GM18861 (cell line): Measurements from ENCODE around the gene NPIPB9.
"Not testable (repeated sequence)": the region's sequence is repeated elsewhere in the genome, so short reads cannot be mapped to it uniquely, and the experiment has no call there.

Experiments
- ATAC-seq: cut with Tn5 transposase; IDR thresholded peaks from one replicate; pipeline ENCODE4 v1.9.1; 2021; ENCODE audit not compliant: unreplicated experiment

Gene NPIPB9

GRCh38 chr16:28751487-28751886, at the start of gene NPIPB9:
NPIPB9 (plus strand) TSS chr16:28751787.
- ATAC-seq, result not testable (repeated sequence)

- not testable (repeated sequence) for ATAC-seq
Measured at GRCh38 chr16:28704246-28704645, 47.3 kb upstream of the NPIPB9 start.

GRCh38 chr16:28711220-28712083, 40.1 kb upstream of the NPIPB9 start, which contains the start of gene EIF3C:
EIF3C (plus strand) TSS chr16:28711464; CDS start chr16:28711687, 223 bp downstream.
- peak; percentile 94 for ATAC-seq

GRCh38 chr16:28722852-28723650, 28.5 kb upstream of the NPIPB9 start:
- not testable (repeated sequence) for ATAC-seq

- not testable (repeated sequence) for ATAC-seq
Measured at GRCh38 chr16:28731253-28731652, 20.3 kb upstream of the NPIPB9 start.

GRCh38 chr16:28732455-28733124, 19.0 kb upstream of the NPIPB9 start:
- ATAC-seq, result not testable (repeated sequence)

GRCh38 chr16:28739787-28740186, 11.8 kb upstream of the NPIPB9 start:
- not testable (repeated sequence) for ATAC-seq

- not testable (repeated sequence) for ATAC-seq
Measured at GRCh38 chr16:28740631-28741030, 11.0 kb upstream of the NPIPB9 start.

- ATAC-seq, result not testable (repeated sequence)
Measured at GRCh38 chr16:28741295-28741694, 10.3 kb upstream of the NPIPB9 start.

- not testable (repeated sequence) for ATAC-seq
Measured at GRCh38 chr16:28746618-28747350, 4.8 kb upstream of the NPIPB9 start.

- ATAC-seq, result peak; percentile 93
Measured at GRCh38 chr16:28749997-28750465, 1.6 kb upstream of the NPIPB9 start.

- not testable (repeated sequence) for ATAC-seq
Measured at GRCh38 chr16:28750469-28751067, 1.0 kb upstream of the NPIPB9 start.

GRCh38 chr16:28781697-28782096, 30.1 kb downstream of the NPIPB9 start:
- ATAC-seq, result not testable (repeated sequence)

- not testable (repeated sequence) for ATAC-seq
Measured at GRCh38 chr16:28782357-28782756, 30.8 kb downstream of the NPIPB9 start.

GRCh38 chr16:28802235-28803019, 50.8 kb downstream of the NPIPB9 start:
- ATAC-seq, result peak; percentile 49

- not testable (repeated sequence) for ATAC-seq
Measured at GRCh38 chr16:28807445-28808120, 56.0 kb downstream of the NPIPB9 start.

- no peak for ATAC-seq
Measured at GRCh38 chr16:28820016-28820415, 68.4 kb downstream of the NPIPB9 start.

GRCh38 chr16:28820546-28820945, 69.0 kb downstream of the NPIPB9 start:
- not testable (repeated sequence) for ATAC-seq
